Ramos (cell line): ENCODE data around the gene MAP1LC3A.

ENCODE experiments used
- in situ Hi-C: fragments of 300-500 bp; cut with MboI; formaldehyde crosslinking; loops from one replicate; pipeline ENCODE4 v1.14.3; 2022; ENCODE audit warnings: low sequenced_read_pairs; ENCODE audit not compliant: unreplicated experiment

Gene MAP1LC3A

DNA sequence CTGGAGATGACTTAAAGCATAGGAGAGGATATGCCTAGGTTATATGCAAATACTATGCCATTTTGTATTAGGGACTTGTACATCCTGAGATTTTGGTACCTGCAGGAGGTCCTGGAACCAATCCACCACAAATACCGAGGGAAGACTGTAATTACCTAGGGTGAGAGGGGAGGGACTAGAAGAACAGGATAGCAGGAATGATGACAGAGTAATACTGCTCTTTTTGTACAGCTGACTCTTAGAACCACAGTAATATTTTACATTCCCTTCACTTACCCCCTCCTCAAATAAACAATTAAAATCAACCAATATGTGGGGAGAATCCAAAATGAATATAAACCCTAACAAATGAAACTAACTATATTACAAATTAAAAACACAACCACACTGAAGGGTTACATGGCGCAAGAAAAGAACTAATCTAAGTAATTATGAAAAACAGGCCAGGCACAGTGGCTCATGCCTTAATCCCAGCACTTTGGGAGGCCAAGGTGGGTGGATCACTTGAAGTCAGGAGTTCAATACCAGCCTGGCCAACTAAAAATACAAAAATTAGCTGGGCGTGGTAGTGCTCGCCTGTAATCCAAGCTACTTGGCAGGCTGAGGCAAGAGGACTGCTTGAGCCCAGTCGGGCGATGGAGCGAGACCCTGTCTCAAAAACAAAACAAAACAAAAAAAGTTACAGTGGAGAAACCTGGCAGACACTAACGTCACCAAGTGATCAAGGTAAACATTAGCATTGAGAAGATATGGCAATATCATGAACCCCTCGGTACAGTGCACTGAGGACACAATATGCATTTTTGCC is 37.1 kb downstream of the MAP1LC3A start:
- in situ Hi-C loops: no loop called here

DNA sequence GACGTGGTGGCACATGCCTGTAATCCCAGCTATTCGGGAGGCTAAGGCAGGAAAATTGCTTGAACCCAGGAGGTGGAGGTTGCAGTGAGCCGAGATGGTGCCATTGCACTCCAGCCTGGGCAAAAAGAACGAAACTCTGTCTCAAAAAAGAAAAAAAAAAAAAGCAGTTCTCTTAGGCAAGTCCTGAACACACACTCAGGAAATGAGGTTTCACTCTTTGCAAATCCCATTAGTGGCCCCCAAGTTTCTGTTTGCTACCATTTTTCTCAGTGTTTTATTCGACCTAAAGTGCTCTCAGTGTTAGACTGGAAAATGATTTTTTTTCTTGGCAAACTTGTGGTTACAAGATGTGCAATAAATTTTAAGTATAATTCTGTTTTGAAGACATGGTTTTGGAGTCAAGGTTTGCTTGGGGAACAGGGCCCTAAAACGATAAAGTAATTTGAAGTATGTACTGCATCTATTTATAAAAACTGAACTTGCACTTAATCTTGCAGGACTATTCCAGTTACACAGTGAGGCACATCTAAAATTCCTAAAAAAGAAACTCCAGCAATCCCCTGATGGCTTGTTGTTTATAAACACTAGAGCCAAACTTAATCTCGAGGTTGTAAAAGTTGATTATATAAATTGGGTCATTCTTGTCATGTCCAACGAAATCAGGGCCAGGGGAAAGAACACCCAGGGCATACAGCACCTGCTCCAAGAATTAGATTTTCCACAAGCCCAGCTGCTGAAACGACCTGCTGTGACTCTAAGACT is 42.6 kb downstream of the MAP1LC3A start:
- in situ Hi-C loops: no loop called here

DNA sequence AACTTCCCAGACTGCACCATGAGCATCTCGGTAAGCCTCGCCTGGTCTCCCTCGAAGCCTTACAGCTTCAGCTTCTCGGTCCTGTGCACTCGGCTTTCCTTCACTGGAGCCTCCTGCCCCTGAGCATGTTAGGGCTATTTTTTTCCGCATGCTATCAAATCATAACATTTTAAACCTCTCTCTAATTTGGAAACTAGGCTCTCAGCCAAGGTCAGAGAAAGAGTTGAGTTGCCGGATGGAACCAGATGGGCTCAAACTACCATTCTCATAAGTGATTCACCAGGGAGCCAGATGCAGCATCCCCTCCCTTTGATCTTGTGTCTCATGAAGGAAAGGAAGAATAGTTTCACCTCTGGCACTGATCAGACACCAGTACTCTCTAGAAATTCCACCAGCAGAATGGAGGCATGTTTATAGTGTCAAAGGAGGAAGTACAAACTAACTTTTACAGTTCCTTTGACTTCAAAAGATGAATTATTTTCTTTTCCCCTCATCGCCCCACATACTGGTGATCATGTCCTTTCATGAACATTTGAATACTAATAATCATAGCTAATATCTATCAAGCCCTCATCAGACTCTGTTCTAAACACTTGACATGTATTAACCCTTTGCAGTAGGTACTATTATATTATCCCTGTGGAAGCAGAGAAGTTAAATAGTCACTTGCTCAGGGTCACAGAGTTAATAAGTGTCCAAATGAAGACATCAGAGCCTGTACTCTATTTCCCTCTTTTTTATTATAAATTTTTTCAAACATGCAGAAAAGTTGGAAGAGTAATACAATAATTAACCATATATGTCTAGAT is 46.7 kb downstream of the MAP1LC3A start:
- in situ Hi-C loops: no loop called here

DNA sequence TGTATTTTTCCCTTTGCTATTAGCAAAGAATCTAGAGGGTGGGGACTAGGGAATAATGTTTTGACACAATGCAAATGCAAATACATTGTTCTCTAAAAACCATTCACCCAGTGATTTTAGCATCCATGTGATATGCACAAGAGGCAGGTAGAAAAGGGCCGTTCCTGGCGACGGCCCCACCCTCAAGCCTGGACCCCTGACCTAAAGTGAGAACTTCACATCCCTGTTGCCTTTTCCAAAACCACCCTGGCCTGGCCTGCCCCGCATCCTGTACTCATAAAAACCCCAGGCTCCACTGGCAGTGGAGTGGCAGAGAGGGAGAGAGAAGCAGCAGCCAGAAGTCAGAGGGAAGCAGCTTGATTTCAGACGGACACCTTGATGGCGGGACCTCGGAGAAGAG is 48.5 kb downstream of the MAP1LC3A start:
- in situ Hi-C loops: no loop called here
